Measurements from ENCODE around the gene ESPL1. TPM values are rescaled to one million over a fixed set of nuclear protein-coding genes. Genes with fewer than 3 reads are reported as not detected.
"Not testable (repeated sequence)": the region's sequence is repeated elsewhere in the genome, so short reads cannot be mapped to it uniquely, and the experiment has no call there.

ESPL1 gene
- total RNA-seq, 1 donor from 2014 or later = 0.97 TPM

- ATAC-seq (no peak), DNase-seq (ENCODE audit: missing footprints) (no peak)
- intact Hi-C loops (cut with DNase I) = loop anchor here (2.0 kb wide), 1 partner anchor 128 kb away; no protein-coding TSS in a partner anchor
Observed at GRCh38 chr12:53288322-53288721, 20.2 kb downstream of the ESPL1 start.

GRCh38 chr12:53289891-53290290, 21.8 kb downstream of the ESPL1 start:
- intact Hi-C loops (cut with DNase I) = loop anchor here (2.0 kb wide), 1 partner anchor 129 kb away; no protein-coding TSS in a partner anchor
- DNase-seq (ENCODE audit: missing footprints) = no peak
- ATAC-seq = no peak

- intact Hi-C loops (cut with DNase I) = no loop called here
- DNase-seq (ENCODE audit: missing footprints) = no peak
- ATAC-seq = no peak
Observed at GRCh38 chr12:53290661-53291060, 22.6 kb downstream of the ESPL1 start.

GRCh38 chr12:53292426-53292825, 24.3 kb downstream of the ESPL1 start:
- no peak for DNase-seq (ENCODE audit: missing footprints)
- intact Hi-C loops (cut with DNase I) = no loop called here
- ATAC-seq = no peak

GRCh38 chr12:53295070-53295890, 27.2 kb downstream of the ESPL1 start, which contains the start of gene PFDN5:
TSS of gene PFDN5 (plus strand) at chr12:53295542. CDS start at chr12:53295568, 26 bp downstream.
- intact Hi-C loops (cut with DNase I) = loop anchor here (5.0 kb wide), 2 partner anchors 43 to 228 kb away; a partner anchor contains a TSS
- peak; percentile 94 for DNase-seq (ENCODE audit: missing footprints)
- ATAC-seq = peak; percentile 95

GRCh38 chr12:53295891-53296219, 27.8 kb downstream of the ESPL1 start:
- DNase-seq (ENCODE audit: missing footprints) (no peak), ATAC-seq (no peak)
- intact Hi-C loops (cut with DNase I) = loop anchor here (5.0 kb wide), 2 partner anchors 44 to 229 kb away; a partner anchor contains a TSS

GRCh38 chr12:53297106-53297505, 29.0 kb downstream of the ESPL1 start:
- ATAC-seq; DNase-seq (ENCODE audit: missing footprints): not testable (repeated sequence)
- intact Hi-C loops (cut with DNase I) = loop anchor here (5.0 kb wide), 2 partner anchors 45 to 230 kb away; a partner anchor contains a TSS

GRCh38 chr12:53298164-53298563, 30.1 kb downstream of the ESPL1 start:
- intact Hi-C loops (cut with DNase I) = loop anchor here (5.0 kb wide), 2 partner anchors 46 to 231 kb away; a partner anchor contains a TSS
- DNase-seq (ENCODE audit: missing footprints) (no peak), ATAC-seq (no peak)

GRCh38 chr12:53299101-53299453, 31.0 kb downstream of the ESPL1 start:
- ATAC-seq (peak; percentile 8), DNase-seq (ENCODE audit: missing footprints) (no peak)
- intact Hi-C loops (cut with DNase I) = loop anchor here (5.0 kb wide), 2 partner anchors 47 to 232 kb away; a partner anchor contains a TSS

- peak; percentile 76 for ATAC-seq
- peak; percentile 93 for DNase-seq (ENCODE audit: missing footprints)
- intact Hi-C loops (cut with DNase I) = loop anchor here (5.0 kb wide), 2 partner anchors 47 to 232 kb away; a partner anchor contains a TSS
Observed at GRCh38 chr12:53299454-53300180, 31.5 kb downstream of the ESPL1 start, which contains the start of gene MYG1. TSS of gene MYG1 (plus strand) at chr12:53299695. CDS start at chr12:53299738, 43 bp downstream.

- ATAC-seq (no peak), DNase-seq (ENCODE audit: missing footprints) (no peak)
- intact Hi-C loops (cut with DNase I) = no loop called here
Observed at GRCh38 chr12:53300187-53300586, 32.1 kb downstream of the ESPL1 start.

- no peak for ATAC-seq
- intact Hi-C loops (cut with DNase I) = no loop called here
- DNase-seq (ENCODE audit: missing footprints) = no peak
Observed at GRCh38 chr12:53302903-53303302, 34.8 kb downstream of the ESPL1 start.

- no peak for ATAC-seq
- intact Hi-C loops (cut with DNase I) = no loop called here
- no peak for DNase-seq (ENCODE audit: missing footprints)
Observed at GRCh38 chr12:53306826-53307225, 38.7 kb downstream of the ESPL1 start.

GRCh38 chr12:53308276-53308675, 40.2 kb downstream of the ESPL1 start:
- intact Hi-C loops (cut with DNase I) = no loop called here
- DNase-seq (ENCODE audit: missing footprints) = no peak
- ATAC-seq = no peak

GRCh38 chr12:53313996-53314395, 45.9 kb downstream of the ESPL1 start:
- ATAC-seq (no peak), DNase-seq (ENCODE audit: missing footprints) (no peak)
- intact Hi-C loops (cut with DNase I) = no loop called here

- intact Hi-C loops (cut with DNase I) = no loop called here
- ATAC-seq (no peak), DNase-seq (ENCODE audit: missing footprints) (no peak)
Observed at GRCh38 chr12:53320352-53321195, 52.5 kb downstream of the ESPL1 start.

GRCh38 chr12:53324113-53324778, 56.1 kb downstream of the ESPL1 start:
- no peak for ATAC-seq
- intact Hi-C loops (cut with DNase I) = loop anchor here (1.0 to 2.0 kb wide), 2 partner anchors 21 to 185 kb away; no protein-coding TSS in a partner anchor
- no peak for DNase-seq (ENCODE audit: missing footprints)

Measured in Right ventricle myocardium inferior (tissue), 1 donor.